ENCODE results near the gene PTPN18.

The PTPN18 gene

DNA sequence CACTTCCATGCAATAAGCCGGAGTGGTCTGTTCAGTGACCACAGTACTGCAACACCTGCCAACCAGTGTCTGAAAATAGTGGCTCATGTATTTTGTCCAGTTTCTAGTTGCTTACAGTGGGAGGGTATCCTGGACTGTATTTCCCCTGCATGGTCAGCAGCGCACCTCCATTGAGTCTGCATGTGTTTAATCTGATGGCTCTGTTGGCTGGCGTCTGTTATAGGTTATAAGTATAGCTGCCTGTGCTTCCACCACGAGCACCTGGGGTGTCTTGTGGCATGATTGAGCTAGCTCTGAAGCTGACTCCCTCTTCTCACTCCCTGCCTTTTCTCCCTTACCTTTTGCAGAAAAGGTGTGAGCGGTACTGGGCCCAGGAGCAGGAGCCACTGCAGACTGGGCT, 12.9 kb downstream of the PTPN18 start:
- DNase-seq: no peak

- DNase-seq: no peak
Observed at GRCh38 chr2:130369311-130369964, 13.6 kb downstream of the PTPN18 start.

GRCh38 chr2:130369965-130370341, 14.1 kb downstream of the PTPN18 start:
- DNase-seq: no peak

- DNase-seq: no peak
Observed at GRCh38 chr2:130370490-130370889, 14.6 kb downstream of the PTPN18 start.

GRCh38 chr2:130371723-130372054, 15.8 kb downstream of the PTPN18 start:
- DNase-seq: peak; percentile 72

DNA sequence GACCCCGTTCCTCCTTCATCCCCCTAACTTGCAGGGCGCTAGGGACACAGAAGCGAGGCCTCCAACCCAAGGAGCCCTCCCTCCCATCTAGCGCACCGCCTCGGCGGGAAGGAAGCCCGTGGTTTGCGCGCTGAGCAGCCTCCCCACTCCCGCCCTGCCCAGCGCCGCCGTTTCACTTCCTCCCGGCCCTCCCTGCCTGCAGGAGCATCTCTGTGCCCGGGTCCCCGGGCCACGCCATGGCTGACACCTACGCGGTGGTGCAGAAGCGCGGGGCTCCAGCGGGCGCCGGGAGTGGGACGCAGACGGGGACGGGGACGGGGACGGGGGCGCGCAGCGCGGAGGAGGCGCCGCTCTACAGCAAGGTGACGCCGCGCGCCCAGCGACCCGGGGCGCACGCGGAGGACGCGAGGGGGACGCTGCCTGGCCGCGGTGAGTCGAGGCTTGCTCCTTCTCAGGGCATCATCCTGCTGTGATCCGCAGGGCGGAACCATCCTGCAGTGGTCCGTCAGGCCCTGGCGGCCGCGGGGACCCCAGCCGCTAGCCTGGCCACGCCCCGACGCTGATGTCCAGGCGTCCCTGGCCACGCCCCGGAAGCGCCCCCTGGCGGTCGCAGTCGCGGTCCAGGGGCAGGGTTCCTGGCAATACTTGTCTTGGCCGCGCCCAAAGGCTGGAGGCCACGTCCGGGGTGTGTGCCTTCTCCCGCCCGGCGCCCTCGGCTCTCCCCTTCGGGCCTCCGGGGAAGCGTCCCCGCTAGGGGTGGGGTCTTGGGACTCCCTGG, 16.4 kb downstream of the PTPN18 start:
- peak; percentile 87 for DNase-seq

DNA sequence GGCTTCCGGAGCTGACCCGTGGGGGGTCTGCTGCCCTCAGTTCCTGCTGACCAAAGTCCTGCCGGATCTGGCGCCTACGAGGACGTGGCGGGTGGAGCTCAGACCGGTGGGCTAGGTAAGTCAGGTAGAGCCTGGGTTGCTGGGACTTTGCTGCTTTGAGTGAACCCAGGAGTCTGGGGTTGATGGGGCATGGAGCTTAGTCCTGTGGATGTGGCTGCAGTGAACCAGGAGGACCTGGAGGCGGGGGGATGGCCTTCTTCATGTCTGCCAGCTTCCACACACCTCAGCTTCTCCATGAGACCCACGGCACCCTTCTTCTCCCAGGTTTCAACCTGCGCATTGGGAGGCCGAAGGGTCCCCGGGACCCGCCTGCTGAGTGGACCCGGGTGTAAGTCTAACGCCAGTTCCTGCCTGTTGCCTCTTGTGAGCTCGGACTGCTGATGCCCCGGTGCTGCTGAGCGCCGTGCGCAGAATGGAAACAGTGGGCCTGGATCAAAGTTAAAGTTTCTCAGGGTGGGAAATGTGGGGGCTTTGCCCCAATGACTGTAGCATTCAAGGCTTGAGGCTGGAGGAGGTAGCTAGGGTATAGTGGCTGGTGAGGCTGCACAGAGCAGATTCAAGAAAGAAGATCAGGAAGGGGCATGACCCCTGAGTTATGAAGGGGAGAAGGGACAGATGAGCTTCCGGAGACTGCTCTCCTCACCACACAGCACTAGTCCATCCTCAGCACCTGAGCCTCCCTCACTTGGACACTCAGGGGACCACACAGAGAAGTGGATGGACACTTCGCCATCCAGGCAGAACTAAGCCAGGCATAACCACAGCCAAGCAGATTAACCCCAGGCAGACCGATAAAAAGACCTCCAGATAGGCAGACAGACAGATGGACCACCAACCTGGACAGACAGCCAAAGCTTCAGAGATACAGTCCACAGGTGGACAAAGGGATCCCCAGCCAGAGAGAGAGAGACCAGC, 17.3 kb downstream of the PTPN18 start:
- no peak for DNase-seq

DNA sequence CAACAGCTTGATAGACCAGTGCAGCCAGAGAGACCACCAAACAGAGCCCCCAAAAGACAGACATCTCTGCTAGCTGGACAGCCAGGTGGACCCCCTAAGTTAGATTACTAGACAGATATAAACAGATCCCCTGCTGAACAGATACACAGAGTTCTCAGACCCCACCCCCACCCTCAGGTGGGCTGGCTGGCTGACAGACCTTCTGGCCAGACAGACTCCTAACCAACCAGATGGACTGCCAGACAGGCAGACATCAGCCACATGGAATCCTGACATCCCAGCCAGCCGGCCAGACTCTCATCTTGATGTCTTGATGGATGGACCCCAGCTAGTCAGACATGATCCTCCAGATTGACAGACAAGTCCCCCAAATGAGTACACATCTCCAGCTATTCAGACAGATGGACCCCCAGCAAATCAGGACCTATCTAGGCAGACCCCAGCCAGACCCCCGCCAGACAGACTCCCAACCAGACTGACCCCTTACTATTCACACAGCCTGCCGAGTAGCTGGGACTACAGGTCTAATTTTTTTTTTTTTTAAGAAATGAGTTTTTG, 18.0 kb downstream of the PTPN18 start:
- DNase-seq: no peak

GRCh38 chr2:130374587-130375290, 18.9 kb downstream of the PTPN18 start:
- DNase-seq: no peak

GRCh38 chr2:130375291-130376266, 19.7 kb downstream of the PTPN18 start:
- DNase-seq: no peak

GRCh38 chr2:130376433-130377293, 20.8 kb downstream of the PTPN18 start:
- no peak for DNase-seq

DNA sequence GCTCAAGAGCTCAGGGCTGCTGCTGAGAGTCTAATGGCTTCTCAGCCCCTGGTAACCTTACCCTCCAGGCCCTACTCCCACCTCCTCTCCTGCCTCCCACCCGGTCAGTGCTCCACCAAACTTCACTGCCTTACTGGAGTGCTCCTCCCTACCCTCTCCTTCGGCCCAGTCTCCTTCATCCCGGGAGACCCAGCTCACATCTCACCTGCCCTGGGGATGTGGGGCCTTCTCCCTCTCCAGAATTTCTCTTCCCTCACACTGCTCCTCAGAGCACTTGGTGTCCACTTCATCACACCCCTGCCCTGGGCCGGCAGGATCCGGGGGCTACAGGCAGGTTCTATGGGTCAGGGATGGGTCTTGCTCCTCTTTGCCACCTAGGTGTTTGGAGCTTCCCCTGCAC, 21.6 kb downstream of the PTPN18 start:
- DNase-seq: no peak

GRCh38 chr2:130378206-130378897, 22.5 kb downstream of the PTPN18 start:
- no peak for DNase-seq

DNA sequence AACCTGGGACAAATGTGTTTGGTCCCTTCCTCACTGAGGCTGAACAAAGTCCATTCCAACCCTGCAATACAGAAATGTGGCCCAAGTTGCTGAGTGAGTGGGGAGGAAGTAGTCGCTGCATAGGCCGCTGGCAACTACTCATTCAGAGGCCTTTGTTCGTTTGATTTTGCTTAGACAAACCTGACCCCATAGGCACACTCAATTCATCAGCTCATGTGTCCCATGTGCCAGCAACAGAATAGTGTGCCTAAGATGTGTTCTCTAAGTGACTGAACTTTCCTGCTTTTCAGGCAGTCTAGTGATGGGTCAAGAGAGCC, 23.0 kb downstream of the PTPN18 start:
- no peak for DNase-seq

GRCh38 chr2:130380096-130380934, 24.5 kb downstream of the PTPN18 start:
- no peak for DNase-seq

DNA sequence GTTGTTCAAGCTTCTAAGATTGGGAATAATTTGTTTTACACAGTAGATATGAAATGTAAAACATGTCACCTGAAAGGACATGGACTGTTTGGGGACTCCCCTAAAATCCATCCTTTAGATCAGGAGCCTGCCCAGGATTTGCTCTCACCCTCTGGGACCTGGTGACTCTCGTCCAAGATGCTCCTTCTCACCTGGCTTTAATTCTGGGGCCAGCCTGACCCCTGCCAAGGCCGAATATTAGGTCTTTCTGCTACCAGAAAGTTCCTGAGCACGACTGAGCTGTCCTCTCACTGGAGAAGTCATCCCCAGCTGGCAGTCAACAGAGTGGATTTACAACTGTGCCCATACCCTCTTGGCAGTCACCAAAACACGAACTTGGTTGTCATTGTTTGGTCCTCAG, 25.3 kb downstream of the PTPN18 start:
- DNase-seq: no peak

- no peak for DNase-seq
Observed at GRCh38 chr2:130381619-130382018, 25.8 kb downstream of the PTPN18 start.

- no peak for DNase-seq
Observed at GRCh38 chr2:130382313-130382917, 26.6 kb downstream of the PTPN18 start.
